HUES6 (cell line): ENCODE results near the gene ZNF608.

Experiments used
- H3K27ac ChIP-seq: 2 replicates; pipeline ENCODE4 v1.7.0; 2013; ENCODE audit warnings: low read depth, mild to moderate bottlenecking, low read length, inconsistent platforms
- H3K27me3 ChIP-seq: 2 replicates; pipeline ENCODE4 v1.6.1; 2013; ENCODE audit warnings: low read length; ENCODE audit not compliant: control insufficient read depth, insufficient read depth
- H3K36me3 ChIP-seq: 2 replicates; pipeline ENCODE4 v1.6.1; 2013; ENCODE audit warnings: low read length; ENCODE audit not compliant: control insufficient read depth, insufficient read depth
- H3K4me1 ChIP-seq: 2 replicates; pipeline ENCODE4 v1.6.1; 2013; ENCODE audit warnings: low read length; ENCODE audit not compliant: control insufficient read depth, insufficient read depth
- H3K4me3 ChIP-seq: 2 replicates; pipeline ENCODE4 v1.5.1; 2013; ENCODE audit warnings: low read depth, low read length
- H3K9ac ChIP-seq: one replicate; pipeline ENCODE4 v1.6.1; 2013; ENCODE audit warnings: mild to moderate bottlenecking, low read length
- H3K9me3 ChIP-seq: 2 replicates; pipeline ENCODE4 v1.6.1; 2013; ENCODE audit warnings: low read depth, low read length; ENCODE audit not compliant: control insufficient read depth, insufficient read depth

ZNF608 gene

GRCh38 chr5:124742983-124743601, 3.3 kb downstream of the ZNF608 start:
- Histone ChIP-seq H3K9ac (peak overlapping the region; percentile 93), H3K4me1 (peaks cover 44% of the 10 kb centered on the region), H3K9me3 (peaks cover 10% of the 10 kb centered on the region), H3K27me3 (no peaks in the 10 kb centered on the region), H3K36me3 (peaks cover 21% of the 10 kb centered on the region; the same call in 1 of the 2 replicates), H3K4me3 (peak overlapping the region; percentile 79), H3K27ac (peak overlapping the region; percentile 79; the same call in 1 of the 2 replicates)

GRCh38 chr5:124742521-124742920, 3.9 kb downstream of the ZNF608 start:
- H3K4me3 ChIP-seq, result peak overlapping the region; percentile 79
- peak overlapping the region; percentile 93 for H3K9ac ChIP-seq
- peaks cover 50% of the 10 kb centered on the region for H3K4me1 ChIP-seq
- H3K27ac ChIP-seq, result peak overlapping the region; percentile 79; the same call in 1 of the 2 replicates
- peaks cover 10% of the 10 kb centered on the region for H3K9me3 ChIP-seq
- H3K27me3 ChIP-seq, result no peaks in the 10 kb centered on the region
- H3K36me3 ChIP-seq, result peaks cover 21% of the 10 kb centered on the region; the same call in 1 of the 2 replicates

DNA sequence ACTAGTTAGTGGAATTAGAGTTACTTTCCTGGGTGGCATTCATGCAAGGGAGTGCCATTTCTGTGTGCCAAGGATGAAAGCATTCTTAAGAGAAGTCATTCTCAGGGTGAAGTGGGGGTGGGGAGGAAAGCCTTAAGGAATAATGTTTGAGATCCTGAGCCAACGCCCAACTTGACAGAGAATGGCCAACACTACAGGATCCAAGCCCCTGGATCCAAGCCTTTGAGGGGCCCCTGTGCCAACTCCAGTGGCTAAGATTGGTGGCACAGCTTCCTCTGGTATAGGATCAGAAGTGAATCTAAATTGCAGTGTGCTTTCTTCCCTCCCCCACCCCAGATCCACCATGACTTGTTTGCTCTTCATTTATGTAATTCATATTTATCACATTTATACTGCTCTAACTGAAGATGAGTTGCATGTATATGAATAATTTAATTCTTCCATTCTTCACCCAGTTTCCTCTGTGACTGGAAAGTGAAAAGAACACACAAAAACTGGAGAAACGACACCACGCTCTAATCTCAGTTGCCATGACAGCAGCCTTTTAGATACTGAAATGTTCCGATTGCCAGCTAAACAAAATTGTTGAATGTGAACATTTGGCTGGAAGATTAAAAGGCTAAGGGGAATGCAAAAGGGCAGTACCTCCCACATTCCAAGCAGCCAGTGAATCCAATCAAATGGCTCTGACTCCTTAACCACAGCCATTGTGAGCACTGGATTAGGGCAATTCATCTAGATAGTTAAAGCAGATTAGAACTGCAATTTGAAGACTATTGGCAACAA, 4.5 kb downstream of the ZNF608 start:
- H3K27me3 ChIP-seq, result no peaks in the 10 kb centered on the region
- H3K9ac ChIP-seq, result peak overlapping the region; percentile 93
- H3K36me3 ChIP-seq, result peaks cover 21% of the 10 kb centered on the region; the same call in 1 of the 2 replicates
- peaks cover 56% of the 10 kb centered on the region for H3K4me1 ChIP-seq
- peak overlapping the region; percentile 79; the same call in 1 of the 2 replicates for H3K27ac ChIP-seq
- H3K9me3 ChIP-seq, result peaks cover 10% of the 10 kb centered on the region
- H3K4me3 ChIP-seq, result peak overlapping the region; percentile 79

- H3K9me3 ChIP-seq, result peaks cover 10% of the 10 kb centered on the region
- no peak overlapping the region for H3K27ac ChIP-seq
- peak overlapping the region; percentile 79; the same call in 1 of the 2 replicates for H3K4me3 ChIP-seq
- H3K9ac ChIP-seq, result no peak overlapping the region
- no peaks in the 10 kb centered on the region for H3K27me3 ChIP-seq
- peaks cover 64% of the 10 kb centered on the region for H3K4me1 ChIP-seq
- H3K36me3 ChIP-seq, result peaks cover 21% of the 10 kb centered on the region; the same call in 1 of the 2 replicates
These were observed 5.4 kb downstream of the ZNF608 start for GRCh38 chr5:124740991-124741583.

DNA sequence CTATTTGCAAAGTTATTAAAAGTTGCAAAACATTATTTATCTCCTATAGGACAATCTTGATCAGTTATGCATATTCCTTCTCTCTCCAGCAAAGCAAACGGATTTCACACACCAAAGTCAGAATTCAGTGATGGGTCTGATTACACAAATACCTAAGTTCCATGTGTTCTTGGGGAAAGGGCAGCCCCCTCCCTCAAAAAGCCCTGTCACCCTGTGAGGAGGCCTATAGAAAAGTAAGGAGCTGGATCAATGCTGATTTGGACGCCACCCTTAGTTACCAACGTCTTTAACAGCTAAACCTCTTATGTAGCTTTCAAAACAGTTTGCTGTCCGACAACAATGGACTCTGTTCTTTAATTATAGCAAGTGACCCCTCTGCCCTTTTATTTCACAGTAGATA, 6.4 kb downstream of the ZNF608 start:
- Histone ChIP-seq H3K4me3 (peak overlapping the region; percentile 38), H3K27ac (peak overlapping the region; percentile 46; the same call in 1 of the 2 replicates), H3K9me3 (peaks cover 10% of the 10 kb centered on the region), H3K27me3 (no peaks in the 10 kb centered on the region), H3K4me1 (peaks cover 73% of the 10 kb centered on the region), H3K9ac (peak overlapping the region; percentile 65), H3K36me3 (peaks cover 21% of the 10 kb centered on the region; the same call in 1 of the 2 replicates)

DNA sequence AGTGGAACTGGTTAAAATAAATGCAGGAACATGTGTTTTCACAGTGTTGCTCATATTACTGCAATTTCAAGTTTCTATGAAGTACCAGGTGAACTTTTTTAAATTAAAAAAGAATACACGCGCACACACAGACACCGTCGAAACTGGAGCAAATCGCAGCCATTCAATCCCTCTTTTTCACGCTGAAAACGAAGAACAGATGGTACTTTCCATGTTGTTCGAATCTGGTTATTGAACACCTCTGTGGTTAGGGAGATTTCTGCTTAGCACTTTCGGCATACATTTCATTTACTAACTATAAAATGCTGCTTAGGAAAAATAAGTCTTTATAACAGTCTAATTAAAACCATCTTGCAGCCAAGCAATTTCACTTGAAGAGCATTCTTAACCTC, 6.8 kb downstream of the ZNF608 start:
- Histone ChIP-seq H3K9me3 (peaks cover 10% of the 10 kb centered on the region), H3K4me3 (peak overlapping the region; percentile 38), H3K27me3 (no peaks in the 10 kb centered on the region), H3K27ac (peak overlapping the region; percentile 46; the same call in 1 of the 2 replicates), H3K36me3 (peaks cover 21% of the 10 kb centered on the region; the same call in 1 of the 2 replicates), H3K4me1 (peaks cover 77% of the 10 kb centered on the region), H3K9ac (peak overlapping the region; percentile 65)

- Histone ChIP-seq H3K9me3 (peaks cover 10% of the 10 kb centered on the region), H3K9ac (peak overlapping the region; percentile 85), H3K36me3 (peaks cover 18% of the 10 kb centered on the region; the same call in 1 of the 2 replicates), H3K27me3 (no peaks in the 10 kb centered on the region), H3K4me3 (peak overlapping the region; percentile 47), H3K4me1 (peaks cover 84% of the 10 kb centered on the region), H3K27ac (peak overlapping the region; percentile 89; the same call in 1 of the 2 replicates)
These were observed 7.5 kb downstream of the ZNF608 start for GRCh38 chr5:124738681-124739633.

DNA sequence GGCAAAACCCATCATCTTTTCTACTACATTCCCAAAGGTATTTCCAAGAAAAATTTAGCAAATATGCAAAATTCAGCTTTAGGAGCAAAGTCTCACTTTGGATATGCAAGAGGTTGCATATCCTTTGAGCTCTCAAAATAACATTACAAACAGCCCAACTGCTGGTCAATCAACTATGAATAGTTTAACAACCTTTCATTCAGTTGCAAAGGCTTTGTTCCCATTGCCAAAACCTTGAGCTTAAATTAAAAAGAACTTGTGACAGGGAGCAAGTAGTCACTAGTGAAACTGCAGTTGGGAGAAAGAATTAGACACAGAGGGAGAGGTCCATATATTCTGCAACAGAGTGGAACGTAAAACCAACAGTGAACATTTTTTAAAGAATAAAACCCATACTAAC, 8.8 kb downstream of the ZNF608 start:
- peaks cover 10% of the 10 kb centered on the region for H3K9me3 ChIP-seq
- H3K9ac ChIP-seq, result peak overlapping the region; percentile 85
- peaks cover 14% of the 10 kb centered on the region; the same call in 1 of the 2 replicates for H3K36me3 ChIP-seq

GRCh38 chr5:124736805-124737188, 9.6 kb downstream of the ZNF608 start:
- Histone ChIP-seq H3K36me3 (peaks cover 9% of the 10 kb centered on the region; the same call in 1 of the 2 replicates), H3K4me3 (peak overlapping the region; percentile 47), H3K27ac (peak overlapping the region; percentile 89), H3K9ac (peak overlapping the region; percentile 85), H3K9me3 (peaks cover 8% of the 10 kb centered on the region), H3K4me1 (peaks cover 94% of the 10 kb centered on the region), H3K27me3 (no peaks in the 10 kb centered on the region)

More for the DNA sequence above, 8.8 kb downstream of the ZNF608 start:
- Histone ChIP-seq H3K27ac (peak overlapping the region; percentile 89), H3K4me3 (peak overlapping the region; percentile 47), H3K27me3 (no peaks in the 10 kb centered on the region), H3K4me1 (peaks cover 93% of the 10 kb centered on the region)
